Astrocyte of the spinal cord (primary cell): ENCODE results near the gene ACOX2.

Experiments
- DNase-seq: peaks from one replicate; pipeline ENCODE4 v3.0.0; 2011; ENCODE audit warnings: low read depth, low spot score
- H3K4me3 ChIP-seq: 2 replicates; pipeline ENCODE4 v1.5.1; 2011; ENCODE audit warnings: low read depth, mild to moderate bottlenecking, low read length, moderate library complexity
- CTCF ChIP-seq: IDR thresholded peaks from 2 replicates; pipeline ENCODE4 v1.5.1; 2012; ENCODE audit warnings: low read depth, mild to moderate bottlenecking, low read length, inconsistent platforms
- in situ Hi-C: cut with HindIII; loops from 2 replicates; pipeline ENCODE4 v1.10.0; 2017; ENCODE audit warnings: low sequenced_read_pairs

The ACOX2 gene

GRCh38 chr3:58495101-58495500, 41.9 kb downstream of the ACOX2 start:
- no peak overlapping the region for H3K4me3 ChIP-seq
- no peak for TF ChIP-seq CTCF

GRCh38 chr3:58494107-58494506, 42.9 kb downstream of the ACOX2 start:
- TF ChIP-seq CTCF: no peak
- DNase-seq: no peak
- in situ Hi-C loops: no loop called here
- no peak overlapping the region for H3K4me3 ChIP-seq

More at GRCh38 chr3:58495101-58495500, 41.9 kb downstream of the ACOX2 start:
- in situ Hi-C loops: no loop called here
- no peak for DNase-seq

- in situ Hi-C loops: no loop called here
- H3K4me3 ChIP-seq: peak overlapping the region; percentile 89
- TF ChIP-seq CTCF: no peak
- DNase-seq: no peak
Measured at GRCh38 chr3:58492494-58492905, 44.5 kb downstream of the ACOX2 start.

GRCh38 chr3:58491506-58492402, 45.2 kb downstream of the ACOX2 start, which contains the start of gene KCTD6:
TSS of gene KCTD6 (plus strand) at chr3:58492096. CDS start at chr3:58498756, 6,660 bp downstream.
- peak; percentile 64 for TF ChIP-seq CTCF
- in situ Hi-C loops: no loop called here
- peak; percentile 95 for DNase-seq
- peak within 1 kb of the TSS; percentile 89 for H3K4me3 ChIP-seq

- TF ChIP-seq CTCF: no peak
- H3K4me3 ChIP-seq: peak overlapping the region; percentile 22
- DNase-seq: no peak
- in situ Hi-C loops: no loop called here
Measured at GRCh38 chr3:58490860-58491501, 46.0 kb downstream of the ACOX2 start.

GRCh38 chr3:58488967-58489366, 48.0 kb downstream of the ACOX2 start:
- H3K4me3 ChIP-seq: no peak overlapping the region
- in situ Hi-C loops: no loop called here
- TF ChIP-seq CTCF: no peak
- no peak for DNase-seq
